ENCODE data around the gene GLI1.

DNA sequence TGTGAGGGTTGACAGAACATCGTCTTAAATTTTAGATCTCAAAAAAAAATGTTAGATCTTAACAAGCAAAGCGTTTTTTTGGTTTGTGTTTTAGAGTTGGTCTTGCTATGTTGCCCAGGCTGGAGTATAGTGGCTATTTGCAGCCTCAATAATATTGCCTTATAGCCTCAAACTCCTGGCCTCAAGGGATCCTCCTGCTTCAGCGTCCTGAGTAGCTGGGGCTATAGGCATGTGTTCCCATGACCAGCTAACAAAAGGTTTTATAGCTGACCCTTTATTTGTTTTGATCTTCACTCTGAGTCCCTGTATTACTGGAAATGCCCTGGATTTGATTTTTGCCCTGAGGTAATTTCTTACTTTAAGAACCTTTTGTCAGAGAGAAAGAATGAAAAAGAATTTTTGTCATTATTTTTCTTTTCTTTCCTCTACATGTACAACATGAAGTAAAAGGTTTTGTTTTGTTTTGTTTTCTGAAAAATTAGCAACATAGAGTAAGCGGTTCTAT is 19.8 kb upstream of the GLI1 start:
- TF ChIP-seq, protein P1, sequence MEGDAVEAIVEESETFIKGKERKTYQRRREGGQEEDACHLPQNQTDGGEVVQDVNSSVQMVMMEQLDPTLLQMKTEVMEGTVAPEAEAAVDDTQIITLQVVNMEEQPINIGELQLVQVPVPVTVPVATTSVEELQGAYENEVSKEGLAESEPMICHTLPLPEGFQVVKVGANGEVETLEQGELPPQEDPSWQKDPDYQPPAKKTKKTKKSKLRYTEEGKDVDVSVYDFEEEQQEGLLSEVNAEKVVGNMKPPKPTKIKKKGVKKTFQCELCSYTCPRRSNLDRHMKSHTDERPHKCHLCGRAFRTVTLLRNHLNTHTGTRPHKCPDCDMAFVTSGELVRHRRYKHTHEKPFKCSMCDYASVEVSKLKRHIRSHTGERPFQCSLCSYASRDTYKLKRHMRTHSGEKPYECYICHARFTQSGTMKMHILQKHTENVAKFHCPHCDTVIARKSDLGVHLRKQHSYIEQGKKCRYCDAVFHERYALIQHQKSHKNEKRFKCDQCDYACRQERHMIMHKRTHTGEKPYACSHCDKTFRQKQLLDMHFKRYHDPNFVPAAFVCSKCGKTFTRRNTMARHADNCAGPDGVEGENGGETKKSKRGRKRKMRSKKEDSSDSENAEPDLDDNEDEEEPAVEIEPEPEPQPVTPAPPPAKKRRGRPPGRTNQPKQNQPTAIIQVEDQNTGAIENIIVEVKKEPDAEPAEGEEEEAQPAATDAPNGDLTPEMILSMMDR (IDR thresholded peaks at IDR 0.05 in 8 of 11, conservative IDR thresholded peaks at IDR 0.05 in 3 of 11): no peak
- TF ChIP-seq POLR2A (IDR thresholded peaks at IDR 0.05): no peak
